ENCODE measurements around the gene RASGRF1.
"Not testable (repeated sequence)": the region's sequence is repeated elsewhere in the genome, so short reads cannot be mapped to it uniquely, and the experiment has no call there.

Gene RASGRF1

GRCh38 chr15:79003896-79004295 is 86.7 kb downstream of the RASGRF1 start:
- DNase-seq: no peak

GRCh38 chr15:79003301-79003700 is 87.3 kb downstream of the RASGRF1 start:
- DNase-seq: no peak

- no peak for DNase-seq
Measured at GRCh38 chr15:79002581-79002980, 88.0 kb downstream of the RASGRF1 start.

DNA sequence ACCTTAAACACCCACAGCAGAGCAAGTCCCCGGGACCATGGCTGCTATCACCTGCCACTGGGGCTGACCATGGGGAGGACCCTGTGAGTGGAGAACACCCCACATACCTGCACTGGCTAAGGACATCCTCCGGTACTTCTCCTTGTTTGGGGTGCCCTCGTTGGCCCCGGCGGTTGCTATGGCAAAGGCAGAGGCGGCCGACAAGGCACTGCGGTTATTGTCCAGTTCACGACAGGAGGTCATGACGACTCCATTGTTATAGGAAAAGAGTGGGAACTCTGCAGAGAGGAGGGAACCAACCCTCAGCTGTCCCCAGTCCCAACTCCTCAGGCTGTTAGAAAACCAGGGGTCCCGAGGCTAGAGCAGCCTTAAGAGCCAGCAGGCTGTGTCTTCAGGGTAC is 90.9 kb downstream of the RASGRF1 start:
- DNase-seq: no peak

- DNase-seq: no peak
Measured at GRCh38 chr15:78998526-78998925, 92.1 kb downstream of the RASGRF1 start.

DNA sequence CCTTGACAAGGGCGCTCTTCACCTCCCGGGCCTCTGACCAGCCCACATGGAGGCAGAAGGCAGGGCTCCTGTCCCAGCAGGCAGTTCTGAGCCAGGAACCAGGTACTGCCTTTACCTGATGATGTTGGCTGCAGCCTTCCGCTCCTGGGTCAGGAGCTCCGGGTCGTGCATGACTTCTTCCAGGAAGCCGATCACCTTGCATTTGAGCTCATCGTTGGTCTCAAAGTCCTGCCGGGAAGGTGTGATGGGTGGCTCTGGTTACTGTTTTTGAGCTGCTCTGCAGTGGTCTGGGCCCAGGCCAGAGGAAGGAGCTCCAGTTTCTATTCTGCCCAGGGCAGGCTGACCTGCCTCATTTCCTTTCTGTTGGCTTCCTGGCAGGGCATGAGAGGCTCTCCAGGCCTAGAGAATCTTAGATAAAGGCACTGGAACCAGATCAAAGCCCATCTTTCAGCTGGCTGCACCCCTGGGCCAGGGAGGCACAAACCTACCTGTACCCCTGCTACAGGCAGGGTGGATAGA is 92.5 kb downstream of the RASGRF1 start:
- no peak for DNase-seq

DNA sequence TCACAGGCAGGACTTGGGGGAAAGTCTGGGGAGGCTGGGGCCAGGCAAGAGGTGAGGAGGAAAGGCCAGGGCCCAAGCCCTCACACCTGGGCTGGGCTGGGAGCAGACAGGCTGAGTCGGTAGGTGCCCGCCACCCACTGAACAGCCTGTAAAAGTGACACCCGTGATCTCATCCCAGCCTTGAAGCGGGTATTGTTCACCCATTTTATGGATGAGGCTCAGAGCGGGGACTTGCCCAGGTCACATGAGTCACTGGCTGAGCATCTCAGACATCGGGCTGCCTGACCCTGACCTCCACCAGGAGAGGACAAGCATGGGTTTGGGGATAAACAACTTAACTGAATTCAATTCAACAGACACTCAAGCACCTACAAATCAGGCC is 93.7 kb downstream of the RASGRF1 start:
- DNase-seq: no peak

- no peak for DNase-seq
Measured at GRCh38 chr15:78995921-78996893, 94.4 kb downstream of the RASGRF1 start.

DNA sequence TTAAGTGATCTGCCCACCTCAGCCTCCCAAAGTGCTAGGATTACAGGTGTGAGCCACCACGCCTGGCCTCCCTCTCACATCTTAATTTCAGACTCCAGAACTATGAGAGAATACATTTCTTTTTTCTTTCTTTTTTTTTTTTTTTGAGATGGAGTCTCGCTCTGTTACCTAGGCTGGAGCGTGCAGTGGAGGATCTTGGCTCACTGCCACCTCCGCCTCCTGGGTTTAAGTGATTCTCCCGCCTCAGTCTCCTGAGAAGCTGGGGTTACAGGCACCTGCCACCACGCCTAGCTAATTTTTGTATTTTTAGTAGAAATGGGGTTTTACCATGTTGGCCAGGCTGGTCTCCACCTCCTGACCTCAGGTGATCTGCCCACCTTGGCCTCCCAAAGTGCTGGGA is 95.4 kb downstream of the RASGRF1 start:
- DNase-seq: not testable (repeated sequence)

DNA sequence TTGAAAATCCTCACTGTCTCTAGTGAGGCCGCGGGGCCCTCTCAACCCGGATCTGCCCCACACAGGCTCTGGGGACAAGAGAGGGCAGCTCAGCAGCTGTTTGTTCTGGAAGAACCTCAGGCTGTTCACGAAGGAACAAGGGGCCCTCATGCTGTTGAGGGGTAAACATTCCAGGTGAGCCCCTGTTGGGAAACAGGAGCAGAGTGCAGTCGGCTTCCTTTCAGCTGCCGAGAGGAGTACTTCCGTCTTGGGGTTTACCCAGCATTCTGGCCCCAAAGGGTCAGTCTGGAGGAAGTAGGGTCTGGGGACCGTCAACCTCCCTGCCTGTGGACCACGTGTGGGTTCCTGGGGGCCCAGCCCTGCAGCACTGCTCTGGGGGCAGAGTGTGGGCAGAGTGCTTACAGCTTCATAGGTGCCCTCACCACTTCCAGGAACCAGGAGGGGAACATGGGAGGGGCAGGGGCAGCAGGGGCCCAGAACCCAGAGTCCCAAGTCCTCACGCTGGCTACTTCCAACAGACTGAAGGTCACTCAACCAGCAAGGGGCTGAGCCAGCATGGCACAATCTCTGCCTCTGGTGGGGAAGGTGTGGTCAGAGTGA is 96.5 kb downstream of the RASGRF1 start:
- no peak for DNase-seq

DNA sequence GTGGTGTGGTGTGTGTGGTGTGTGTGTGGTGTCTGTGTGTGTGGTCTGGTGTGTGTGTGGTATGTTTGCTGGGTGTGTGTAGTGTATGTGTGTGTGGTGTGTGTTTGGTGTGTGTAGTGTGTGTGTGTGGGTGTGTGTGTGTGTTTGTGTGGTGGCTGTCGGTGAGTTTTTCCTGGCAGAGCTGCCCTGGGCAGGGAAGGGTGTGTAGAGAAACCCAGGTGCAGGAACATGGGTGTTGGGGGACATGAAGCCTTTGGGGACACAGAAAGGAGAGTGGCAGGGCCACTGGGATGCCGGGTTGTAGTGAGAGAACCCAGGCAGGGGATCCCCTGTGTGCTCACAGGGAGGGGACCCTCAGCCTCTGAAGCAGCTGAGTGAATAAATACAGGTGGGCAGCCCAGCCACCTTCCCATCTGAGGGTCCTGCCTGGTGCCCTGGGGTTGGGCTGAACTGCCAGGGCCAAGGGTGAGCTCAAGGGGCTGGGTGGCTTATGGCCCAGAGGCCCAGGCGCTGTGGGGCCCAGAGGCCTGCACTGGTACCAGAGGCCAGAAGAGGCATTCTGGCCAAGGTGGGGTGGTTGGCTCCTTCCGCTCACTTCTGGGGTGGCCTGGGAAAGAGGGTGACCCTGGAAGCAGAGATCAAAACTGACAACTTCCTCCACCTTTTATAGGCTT is 97.2 kb downstream of the RASGRF1 start:
- no peak for DNase-seq

- DNase-seq: no peak
Measured at GRCh38 chr15:78992416-78993256, 97.9 kb downstream of the RASGRF1 start.

DNA sequence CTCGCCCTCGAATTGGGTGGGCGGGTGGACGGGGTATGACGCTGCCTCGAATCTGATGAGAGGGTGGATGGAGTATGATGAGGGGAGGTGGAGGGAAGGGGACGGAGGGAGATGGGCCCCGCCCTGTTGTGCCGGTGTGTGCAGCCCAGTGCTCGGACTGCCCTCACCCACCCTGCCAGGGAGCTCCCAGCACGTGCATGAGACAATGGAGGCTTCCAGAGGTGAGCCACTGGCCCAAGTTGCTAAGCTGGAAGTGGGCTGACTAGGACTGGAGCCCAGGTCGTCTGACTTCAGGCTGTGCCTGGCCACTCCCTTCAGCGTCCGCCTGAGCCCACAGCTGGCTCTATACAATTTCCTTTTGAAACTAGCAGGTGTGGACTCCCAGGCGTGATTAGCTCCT is 98.7 kb downstream of the RASGRF1 start:
- DNase-seq: no peak

- DNase-seq: no peak
Measured at GRCh38 chr15:78991476-78991875, 99.1 kb downstream of the RASGRF1 start.

DNA sequence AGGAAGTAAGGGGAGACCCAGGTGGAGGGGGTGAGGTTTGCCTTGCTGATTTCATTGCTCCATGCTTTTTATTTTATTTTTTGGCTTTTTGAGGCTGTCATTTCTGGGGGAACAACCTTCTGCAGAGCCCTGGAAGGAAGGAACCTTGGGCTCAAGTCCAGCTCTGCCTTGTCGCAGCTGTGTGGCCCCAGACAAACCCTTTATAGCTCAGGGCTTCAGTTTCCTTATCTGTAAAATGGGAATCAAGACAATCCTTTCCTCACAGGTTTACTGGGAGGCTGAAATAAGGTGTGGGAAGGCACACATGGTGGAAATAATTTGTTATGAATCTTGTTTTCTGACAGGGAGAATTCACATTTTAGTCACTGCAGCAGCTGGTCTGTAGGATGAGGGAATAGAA is 100.3 kb downstream of the RASGRF1 start:
- DNase-seq: no peak

GRCh38 chr15:78989701-78990240 is 100.8 kb downstream of the RASGRF1 start:
- DNase-seq: no peak

GRCh38 chr15:78988361-78988911 is 102.1 kb downstream of the RASGRF1 start:
- no peak for DNase-seq

GRCh38 chr15:78987556-78988360 is 102.8 kb downstream of the RASGRF1 start:
- DNase-seq: no peak

GRCh38 chr15:78985859-78986475 is 104.6 kb downstream of the RASGRF1 start:
- no peak for DNase-seq

- DNase-seq: no peak
Measured at GRCh38 chr15:78984041-78984440, 106.5 kb downstream of the RASGRF1 start.
